ENCODE data around the gene ARMH3. TPM values are rescaled to one million over a fixed set of nuclear protein-coding genes. Genes with fewer than 3 reads are reported as not detected.

ARMH3 gene
- total RNA-seq, 3 donors from 2014 or later = 18.4 to 27.4 (median 22.4) TPM

Other genes with a start within 250 kb of the ARMH3 start
- 100 to 1,000 TPM; 169 to 200 (median 181) TPM for gene OGA, start 237.7 kb downstream of the ARMH3 start, total RNA-seq
- 10 to 100 TPM; 11.9 to 90.4 (median 20.6) TPM for gene KCNIP2, start 212.4 kb downstream of the ARMH3 start, total RNA-seq
- gene HPS6, start 9.2 kb upstream of the ARMH3 start, total RNA-seq = 10 to 100 TPM; 17.4 to 22.7 (median 19.7) TPM
- gene LDB1, start 64.2 kb upstream of the ARMH3 start, total RNA-seq = 10 to 100 TPM; 29.6 to 53.6 (median 43.6) TPM
- gene PPRC1, start 76.9 kb upstream of the ARMH3 start, total RNA-seq = 10 to 100 TPM in 2 of 3 donors, 1 to 10 TPM in 1; 9.1 to 21.0 (median 19.8) TPM
- 10 to 100 TPM; 40.5 to 82.8 (median 65.5) TPM for gene NOLC1, start 96.2 kb upstream of the ARMH3 start, total RNA-seq
- 1 to 10 TPM in 1 of 3 donors, under 1 TPM in 2; 0.66 to 2.2 (median 0.88) TPM for gene ELOVL3, start 170.1 kb upstream of the ARMH3 start, total RNA-seq
- gene PITX3, start 185.3 kb upstream of the ARMH3 start, total RNA-seq = not detected
- 10 to 100 TPM; 25.8 to 32.1 (median 25.9) TPM for gene GBF1, start 189.4 kb upstream of the ARMH3 start, total RNA-seq

Data from breast epithelium (tissue), 3 donors.